ENCODE data around the gene FLII. TPM values are rescaled to one million over a fixed set of nuclear protein-coding genes. Genes with fewer than 3 reads are reported as not detected.

The FLII gene
- total and polyA plus RNA-seq, 2 of the 8 experiments (the other 6 are each of a cell fraction or from before 2014, with no cell fraction given), result 300 to 549 TPM

DNA sequence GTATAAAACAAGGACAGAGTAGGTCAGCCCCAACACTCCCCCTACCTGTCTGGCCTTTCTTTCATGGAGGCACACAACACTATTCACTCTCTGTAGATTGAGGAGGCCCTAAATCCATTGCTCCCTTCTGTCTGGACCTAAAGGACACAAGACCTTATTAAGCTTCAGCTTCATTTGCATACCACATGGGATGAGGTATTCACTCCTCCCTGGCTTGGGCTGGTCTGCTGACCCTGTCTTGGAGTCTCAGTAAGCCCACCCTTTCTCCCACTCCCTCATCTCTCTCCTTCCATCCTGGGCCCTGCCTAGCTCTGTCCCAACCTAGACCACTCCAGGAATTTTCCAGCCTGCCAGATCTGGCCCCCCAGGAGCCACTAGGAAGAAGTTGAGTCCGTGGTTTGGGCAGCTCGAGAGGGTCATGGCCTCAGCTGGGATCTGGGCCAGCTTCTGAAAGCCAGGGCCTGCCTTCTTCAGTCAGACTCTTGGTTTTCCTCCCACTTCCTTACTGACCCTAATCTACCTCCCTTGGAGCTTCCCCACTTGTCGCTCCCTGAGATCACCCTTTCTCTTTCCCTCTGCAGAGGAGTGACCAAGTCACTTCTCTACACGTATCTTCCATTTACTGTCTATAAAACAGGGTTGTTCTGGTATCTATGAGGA is 39.7 kb downstream of the FLII start:
- Histone ChIP-seq H2BK120ac (replicated peaks; ENCODE audit: low read depth, low read length) (no peak overlapping the region), H3K27me3 (replicated peaks in 1 of 4; ENCODE audit: control insufficient read depth in 3 of 4, extremely low read depth in 1 of 4, insufficient read depth in 3 of 4, low read length in 3 of 4) (no peaks in the 10 kb centered on the region), H3K27ac (ENCODE audit: low read depth, low read length) (no peak overlapping the region), H3K4me1 (replicated peaks in 1 of 4; ENCODE audit: control insufficient read depth in 3 of 4, insufficient read depth in 4 of 4, low read length in 3 of 4) (peaks cover 0 to under 1% (median under 1%) of the 10 kb centered on the region in 4 experiments; a peak in 5 of 7 replicates), H3K56ac (replicated peaks; ENCODE audit: insufficient read length, low read depth, low read length) (no peak overlapping the region), H3K79me2 (ENCODE audit: control insufficient read depth in 1 of 2, insufficient read depth in 2 of 2, low read length in 2 of 2) (no peaks in the 10 kb centered on the region), H3K23me2 (ENCODE audit: low read depth, low read length) (no peaks in the 10 kb centered on the region), H4K5ac (ENCODE audit: insufficient read length, low read depth, low read length) (no peak overlapping the region), H2AFZ (ENCODE audit: low read length) (no peak overlapping the region), H3K36me3 (ENCODE audit: control insufficient read depth in 2 of 4, insufficient read depth in 4 of 4, low read length in 3 of 4) (no peaks in the 10 kb centered on the region), H3K14ac (ENCODE audit: insufficient read length) (no peak overlapping the region), H2AK5ac (ENCODE audit: low read depth, low read length) (0 out of 2 replicates have a peak overlapping the region, but pooled peaks have one; percentile 16), H4K8ac (ENCODE audit: extremely low read depth, insufficient read depth, low read length) (no peak overlapping the region), H2BK20ac (ENCODE audit: low read length) (no peak overlapping the region), H3K4me2 (ENCODE audit: insufficient read depth in 1 of 2, low read depth in 2 of 2, low read length in 2 of 2) (no peak overlapping the region), H2BK15ac (ENCODE audit: low read length) (no peak overlapping the region), H3K9ac (replicated peaks in 1 of 4; ENCODE audit: extremely low read depth in 1 of 4, low read depth in 3 of 4, low read length in 3 of 4) (no peak overlapping the region), H4K20me1 (replicated peaks in 1 of 2; ENCODE audit: control insufficient read depth in 1 of 2, insufficient read depth in 2 of 2, low read length in 2 of 2) (no peaks in the 10 kb centered on the region), H3K23ac (ENCODE audit: insufficient read length) (no peak overlapping the region), H3K79me1 (ENCODE audit: low read depth, low read length) (no peaks in the 10 kb centered on the region), H2BK12ac (ENCODE audit: low read depth, low read length) (no peak overlapping the region), H3K9me3 (ENCODE audit: insufficient read depth in 2 of 2, low read depth in 1 of 2, low read length in 1 of 2) (no peaks in the 10 kb centered on the region), H4K91ac (replicated peaks; ENCODE audit: insufficient read length, low read length) (no peak overlapping the region), H2BK5ac (ENCODE audit: low read depth, low read length) (no peak overlapping the region), H3K4ac (replicated peaks; ENCODE audit: insufficient read length, low read depth, low read length) (no peak overlapping the region), H3K4me3 (ENCODE audit: extremely low read depth in 1 of 4, insufficient read depth in 2 of 4, low read depth in 3 of 4, low read length in 4 of 4) (no peak overlapping the region), H3K18ac (ENCODE audit: extremely low read depth, low read length) (no peak overlapping the region)
- FAIRE-seq (no peak), DNase-seq (ENCODE audit: low read depth in 1 of 2, low spot score in 2 of 2) (no peak)
- POLR2A ChIA-PET (ENCODE audit: partially characterized antibody), result interaction anchor here (1.0 to 2.0 kb wide), 2 partner anchors 12 to 75 kb away, joined by 3 to 8 read pairs; no protein-coding TSS in a partner anchor
- CTCF ChIA-PET (ENCODE audit: partially characterized antibody), result interaction anchor here (0.6 to 11.4 kb wide), 13 partner anchors 9 to 128 kb away, joined by 3 to 76 read pairs (median 3); partner anchors contain the start of gene LLGL1
- TF ChIP-seq JUND (IDR thresholded peaks at IDR 0.05; ENCODE audit: low read length), result no peak
- TF ChIP-seq SAP30 (IDR thresholded peaks at IDR 0.05; ENCODE audit: insufficient read depth, insufficient replicate concordance, low read length), result no peak
- TF ChIP-seq CBX8 (IDR thresholded peaks at IDR 0.05; ENCODE audit: borderline replicate concordance, low read depth, low read length), result no peak
- no peak for TF ChIP-seq NRF1 (IDR thresholded peaks at IDR 0.05; ENCODE audit: low read depth, low read length)
- TF ChIP-seq BCL11A (IDR thresholded peaks at IDR 0.05; ENCODE audit: low read depth in 2 of 2, low read length in 2 of 2), result no peak
- TF ChIP-seq CTCF (IDR thresholded peaks at IDR 0.05; ENCODE audit: control extremely low read depth in 1 of 3, insufficient read depth in 1 of 3, low read depth in 1 of 3, low read length in 3 of 3), result no peak
- no peak for TF ChIP-seq CHD1 (IDR thresholded peaks at IDR 0.05; ENCODE audit: low read depth, low read length)
- WGBS, 2 experiments (ENCODE audit: extremely low coverage in 1 of 2, insufficient coverage in 1 of 2, insufficient read length in 1 of 2, insufficient replicate concordance in 2 of 2, low coverage in 1 of 2, low lambda C conversion rate in 2 of 2, missing lambda C conversion rate in 1 of 2), result 86% methylated on average over 4 of the region's 4 CpGs; no CpG with 5 or more reads in 1 of the 2 experiments
